Ureter (tissue), 1 donor: Measurements from ENCODE around the gene MBD3L3. TPM values are rescaled to one million over a fixed set of nuclear protein-coding genes. Genes with fewer than 3 reads are reported as not detected.

ENCODE experiments used
- total RNA-seq: library from RNA; stranded (reverse); gene quantifications from one replicate; pipeline ENCODE4 v1.2.4, GENCODE V29; 2023
- donor health status: DM: yes; HTN: yes; CAD: no.

MBD3L3 gene
- total RNA-seq, 1 donor from 2014 or later, result not detected

Other genes starting within 250 kb of the MBD3L3 start
- 0.36 TPM for gene ADGRE1, start 171.1 kb downstream of the MBD3L3 start, total RNA-seq
- not detected for gene MBD3L2B, start 37.2 kb downstream of the MBD3L3 start, total RNA-seq
- gene MBD3L5, start 28.1 kb downstream of the MBD3L3 start, total RNA-seq, result not detected
- not detected for gene MBD3L4, start 18.5 kb downstream of the MBD3L3 start, total RNA-seq
- gene MBD3L2, start 9.4 kb downstream of the MBD3L3 start, total RNA-seq, result not detected
- gene ZNF557, start 11.0 kb upstream of the MBD3L3 start, total RNA-seq, result 14.8 TPM
- 78.9 TPM for gene INSR, start 235.7 kb upstream of the MBD3L3 start, total RNA-seq